Endothelial cell (in vitro differentiated cells): ENCODE measurements around the gene MAP2K3. TPM values are rescaled to one million over a fixed set of nuclear protein-coding genes. Genes with fewer than 3 reads are reported as not detected.

ENCODE experiments used
- DNase-seq: peaks from one replicate; pipeline ENCODE4 v3.0.0; 2021; ENCODE audit warnings: low spot score
- H3K27ac Mint-ChIP-seq: one replicate; pipeline ENCODE4 v1.8.0; 2021; ENCODE audit warnings: mixed read lengths, inconsistent platforms; ENCODE audit not compliant: unreplicated experiment
- H3K27me3 Mint-ChIP-seq: one replicate; pipeline ENCODE4 v1.8.0; 2021; ENCODE audit warnings: mild to moderate bottlenecking, moderate library complexity, mixed read lengths, inconsistent platforms; ENCODE audit not compliant: unreplicated experiment
- H3K36me3 Mint-ChIP-seq: one replicate; pipeline ENCODE4 v1.8.0; 2021; ENCODE audit warnings: mild to moderate bottlenecking, low read depth, mixed read lengths, inconsistent platforms; ENCODE audit not compliant: unreplicated experiment
- H3K4me1 Mint-ChIP-seq: one replicate; pipeline ENCODE4 v1.8.0; 2021; ENCODE audit warnings: mild to moderate bottlenecking, mixed read lengths, inconsistent platforms; ENCODE audit not compliant: unreplicated experiment
- H3K4me3 Mint-ChIP-seq: one replicate; pipeline ENCODE4 v1.8.0; 2021; ENCODE audit warnings: mild to moderate bottlenecking, mixed read lengths, inconsistent platforms; ENCODE audit not compliant: unreplicated experiment
- H3K9me3 Mint-ChIP-seq: one replicate; pipeline ENCODE4 v1.8.0; 2021; ENCODE audit warnings: mixed read lengths, inconsistent platforms; ENCODE audit not compliant: unreplicated experiment
- total RNA-seq: library from RNA; stranded (reverse); fragmentation: NEBNext Ultra II Directional; extraction: Animal tissue kit (Norgen Biotek cat#: 25700); gene quantifications from one replicate; pipeline ENCODE4 v1.2.1, GENCODE V29; 2021; ENCODE audit not compliant: unreplicated experiment
- TF ChIP-seq, protein P1 (sequence below): fragments of 200-600 bp; sonication (generic); IDR thresholded peaks from one replicate; pipeline ENCODE4 v1.5.0; 2021; ENCODE audit warnings: antibody characterized with exemption; ENCODE audit not compliant: unreplicated experiment

Gene MAP2K3
- total RNA-seq, 1 donor from 2014 or later, result 65.8 TPM

DNA sequence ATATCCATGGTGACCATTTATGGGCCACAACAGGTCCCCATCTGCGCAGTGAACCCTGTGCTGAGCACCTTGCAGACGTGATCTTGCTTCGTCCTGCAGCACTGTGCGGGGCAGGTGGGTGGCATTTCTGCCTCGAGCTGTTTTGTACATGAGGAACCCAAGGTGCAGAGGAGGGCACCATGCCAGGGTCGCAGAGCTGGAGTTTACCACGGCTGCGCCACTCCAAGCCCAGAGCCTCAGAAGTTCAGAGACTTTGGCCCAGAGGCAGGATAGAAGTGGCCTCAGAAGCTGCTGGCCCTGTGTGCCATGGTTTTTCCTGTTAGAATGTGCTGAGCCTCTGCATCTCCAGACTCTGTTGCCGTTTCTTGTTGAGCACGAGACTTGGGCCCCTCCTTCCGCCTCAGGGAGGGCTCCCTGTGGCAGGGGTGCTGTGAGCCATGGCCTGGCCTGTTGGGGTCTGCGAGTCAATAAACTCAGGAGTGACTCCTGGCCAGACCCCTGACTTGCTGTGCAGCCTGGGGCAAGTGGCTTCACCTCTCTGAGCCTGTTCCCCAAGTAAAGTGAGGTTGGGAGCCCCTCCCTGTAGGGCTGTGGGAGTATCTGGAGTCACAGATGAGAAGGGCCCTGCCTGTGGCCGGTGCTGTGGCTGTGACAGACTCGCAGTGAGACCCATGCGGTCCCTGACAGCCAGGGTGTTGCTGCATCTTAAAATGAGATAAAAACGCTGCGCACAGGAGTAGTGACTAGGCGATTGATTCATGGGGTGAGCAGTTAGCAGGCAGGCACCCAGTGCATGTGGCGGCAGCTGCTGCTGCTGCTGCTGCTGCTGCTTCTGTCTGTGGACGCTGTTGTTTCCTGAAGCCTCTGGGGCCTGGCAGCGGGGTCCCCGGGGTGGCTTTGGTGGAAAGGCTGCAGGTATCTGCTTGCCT is 11.8 kb downstream of the MAP2K3 start:
- H3K27me3 Mint-ChIP-seq, result peaks cover 32% of the 10 kb centered on the region
- TF ChIP-seq, protein P1, sequence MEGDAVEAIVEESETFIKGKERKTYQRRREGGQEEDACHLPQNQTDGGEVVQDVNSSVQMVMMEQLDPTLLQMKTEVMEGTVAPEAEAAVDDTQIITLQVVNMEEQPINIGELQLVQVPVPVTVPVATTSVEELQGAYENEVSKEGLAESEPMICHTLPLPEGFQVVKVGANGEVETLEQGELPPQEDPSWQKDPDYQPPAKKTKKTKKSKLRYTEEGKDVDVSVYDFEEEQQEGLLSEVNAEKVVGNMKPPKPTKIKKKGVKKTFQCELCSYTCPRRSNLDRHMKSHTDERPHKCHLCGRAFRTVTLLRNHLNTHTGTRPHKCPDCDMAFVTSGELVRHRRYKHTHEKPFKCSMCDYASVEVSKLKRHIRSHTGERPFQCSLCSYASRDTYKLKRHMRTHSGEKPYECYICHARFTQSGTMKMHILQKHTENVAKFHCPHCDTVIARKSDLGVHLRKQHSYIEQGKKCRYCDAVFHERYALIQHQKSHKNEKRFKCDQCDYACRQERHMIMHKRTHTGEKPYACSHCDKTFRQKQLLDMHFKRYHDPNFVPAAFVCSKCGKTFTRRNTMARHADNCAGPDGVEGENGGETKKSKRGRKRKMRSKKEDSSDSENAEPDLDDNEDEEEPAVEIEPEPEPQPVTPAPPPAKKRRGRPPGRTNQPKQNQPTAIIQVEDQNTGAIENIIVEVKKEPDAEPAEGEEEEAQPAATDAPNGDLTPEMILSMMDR, result no peak
- H3K4me1 Mint-ChIP-seq, result peaks cover 9% of the 10 kb centered on the region
- peaks cover 8% of the 10 kb centered on the region for H3K9me3 Mint-ChIP-seq
- DNase-seq, result no peak
- no peak overlapping the region for H3K4me3 Mint-ChIP-seq
- H3K27ac Mint-ChIP-seq, result no peak overlapping the region
- H3K36me3 Mint-ChIP-seq, result peaks cover 51% of the 10 kb centered on the region

DNA sequence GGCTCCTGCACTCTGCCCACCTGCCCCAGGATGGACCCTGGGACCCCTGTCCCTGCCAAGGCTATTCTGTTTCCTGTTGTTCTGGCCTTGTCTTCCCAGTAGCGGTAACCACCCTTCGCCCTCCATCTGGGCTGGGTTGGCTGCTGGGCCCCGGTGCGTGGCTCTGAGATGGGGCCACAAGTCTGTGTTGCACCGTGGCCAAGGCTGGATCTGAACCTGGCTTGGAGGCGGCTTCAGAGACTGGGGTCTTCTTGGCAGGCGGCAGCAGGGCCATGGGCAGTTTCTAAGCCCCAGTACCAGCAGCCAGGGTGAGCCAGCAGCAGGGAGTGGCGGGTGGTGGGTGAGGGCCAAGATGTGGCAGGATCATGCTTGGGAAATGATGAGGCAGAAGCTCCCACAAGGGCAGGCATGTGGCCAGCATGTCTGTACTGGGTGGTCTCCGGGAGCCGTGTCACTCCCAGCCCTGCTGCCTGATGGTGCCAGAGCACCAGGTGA is 12.6 kb downstream of the MAP2K3 start:
- Mint-ChIP-seq H3K9me3 (peaks cover 9% of the 10 kb centered on the region), H3K4me1 (peaks cover 6% of the 10 kb centered on the region), H3K4me3 (no peak overlapping the region), H3K27me3 (peaks cover 30% of the 10 kb centered on the region), H3K27ac (no peak overlapping the region), H3K36me3 (peaks cover 50% of the 10 kb centered on the region)
- no peak for DNase-seq
- TF ChIP-seq, protein P1, result no peak

DNA sequence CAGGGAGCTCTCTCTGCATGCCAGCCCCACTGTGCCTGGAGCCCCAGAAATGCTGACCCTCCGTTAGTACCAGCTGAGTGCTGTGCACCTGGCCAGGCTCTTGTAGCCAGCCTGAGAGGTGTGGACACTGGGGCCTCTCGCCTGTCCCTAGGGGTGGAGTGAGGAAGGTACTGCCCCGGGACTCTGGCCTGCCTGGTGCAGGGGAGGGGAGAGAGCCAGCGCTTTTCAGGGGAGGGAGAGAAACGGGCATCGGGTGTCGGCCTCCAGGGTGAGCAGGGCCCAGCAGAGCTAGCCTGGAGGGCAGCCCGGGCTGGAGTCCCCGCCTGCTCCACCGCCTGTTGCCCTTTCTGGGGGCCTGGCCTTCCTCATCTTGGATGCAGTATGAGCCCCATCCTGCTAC is 13.1 kb downstream of the MAP2K3 start:
- DNase-seq, result no peak
- Mint-ChIP-seq H3K4me3 (no peak overlapping the region), H3K9me3 (peaks cover 9% of the 10 kb centered on the region), H3K27me3 (peaks cover 30% of the 10 kb centered on the region), H3K27ac (no peak overlapping the region), H3K4me1 (peaks cover 4% of the 10 kb centered on the region), H3K36me3 (peaks cover 49% of the 10 kb centered on the region)
- TF ChIP-seq, protein P1, result no peak

DNA sequence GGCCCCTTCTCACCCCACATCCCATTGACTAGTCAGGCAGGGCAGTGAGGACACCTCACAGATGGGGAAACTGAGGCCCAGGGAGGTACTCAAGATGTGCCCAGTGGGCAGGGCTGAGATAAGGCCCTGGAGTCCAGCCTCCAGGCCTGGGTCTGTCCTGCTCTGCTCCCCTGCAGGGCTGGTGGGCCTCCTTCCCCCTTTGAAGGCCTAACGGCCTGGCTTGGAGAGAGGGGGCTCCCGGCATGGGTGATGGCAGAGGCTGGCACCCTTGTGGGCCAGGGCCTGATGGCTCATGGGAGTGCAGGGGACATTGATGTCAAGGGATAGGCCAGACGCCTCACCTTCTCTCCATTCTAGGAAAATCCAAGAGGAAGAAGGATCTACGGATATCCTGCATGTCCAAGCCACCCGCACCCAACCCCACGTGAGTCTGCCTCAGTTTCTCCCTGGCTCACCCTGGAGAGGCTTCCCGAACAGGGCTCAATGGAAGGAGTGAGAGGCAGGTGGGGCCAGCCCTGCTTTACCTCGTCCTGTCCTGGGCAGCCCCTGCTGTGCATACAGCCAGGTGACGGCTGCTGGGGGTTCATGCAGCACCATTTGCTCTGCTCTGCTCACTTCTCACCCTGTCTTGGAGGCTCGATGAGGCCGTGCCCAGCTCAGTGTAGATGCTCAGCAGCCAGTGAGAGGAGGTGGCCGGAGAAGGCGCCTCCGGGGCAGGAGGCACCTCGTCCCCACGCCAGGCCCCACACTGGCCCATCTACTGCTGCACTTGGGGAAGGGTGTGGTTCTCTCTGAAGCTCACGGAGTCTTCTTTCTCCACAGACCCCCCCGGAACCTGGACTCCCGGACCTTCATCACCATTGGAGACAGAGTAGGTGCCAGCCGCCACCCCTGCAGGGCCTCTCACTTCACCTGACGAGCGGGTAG is 13.8 kb downstream of the MAP2K3 start:
- Mint-ChIP-seq H3K9me3 (peaks cover 5% of the 10 kb centered on the region), H3K27ac (peak overlapping the region; percentile 48), H3K27me3 (peaks cover 33% of the 10 kb centered on the region), H3K4me1 (peaks cover 4% of the 10 kb centered on the region), H3K4me3 (no peak overlapping the region), H3K36me3 (peaks cover 48% of the 10 kb centered on the region)
- TF ChIP-seq, protein P1, result no peak
- no peak for DNase-seq
